ENCODE measurements around the gene SPIRE1. TPM values are rescaled to one million over a fixed set of nuclear protein-coding genes. Genes with fewer than 3 reads are reported as not detected.

SPIRE1 gene
- total RNA-seq, 2 donors from 2014 or later, result 14.2 to 17.2 TPM

- H3K27ac ChIP-seq (ENCODE audit: low read depth, low read length), result no peak overlapping the region
- Mint-ChIP-seq H3K4me1 (no peaks in the 10 kb centered on the region), H3K27me3 (ENCODE audit: insufficient read depth) (no peaks in the 10 kb centered on the region), H3K4me3 (no peak overlapping the region), H3K9me3 (no peaks in the 10 kb centered on the region), H3K36me3 (ENCODE audit: low read depth) (peaks cover 2% of the 10 kb centered on the region), H3K27ac (no peak overlapping the region)
- H3K4me1 ChIP-seq (ENCODE audit: control insufficient read depth, insufficient read depth, low read length), result no peaks in the 10 kb centered on the region
- H3K36me3 ChIP-seq (ENCODE audit: control insufficient read depth, insufficient read depth, low read length), result no peaks in the 10 kb centered on the region
- H3K4me3 ChIP-seq (ENCODE audit: low read length), result no peak overlapping the region
- no peak overlapping the region for H3K9ac ChIP-seq (ENCODE audit: extremely low read depth, low read length, poor library complexity, severe bottlenecking)
- H3K27me3 ChIP-seq (ENCODE audit: control insufficient read depth, insufficient read depth, low read length, poor library complexity, severe bottlenecking), result no peaks in the 10 kb centered on the region
- DNase-seq, result no peak
- no peaks in the 10 kb centered on the region for H3K9me3 ChIP-seq (ENCODE audit: control insufficient read depth, low read length)
- no peak for TF ChIP-seq CTCF (conservative IDR thresholded peaks at IDR 0.05)
- 60 to 87% methylated on average over 1 to 4 of the region's 5 CpGs for WGBS, 2 experiments (ENCODE audit: insufficient coverage in 1 of 2, insufficient read length in 1 of 2)
Observed at GRCh38 chr18:12621742-12622306, 36.1 kb downstream of the SPIRE1 start.

- Histone ChIP-seq H3K27ac (ENCODE audit: low read depth, low read length) (peak overlapping the region; percentile 91), H3K9me3 (ENCODE audit: control insufficient read depth, low read length) (no peaks in the 10 kb centered on the region), H3K36me3 (ENCODE audit: control insufficient read depth, insufficient read depth, low read length) (no peaks in the 10 kb centered on the region), H3K4me1 (ENCODE audit: control insufficient read depth, insufficient read depth, low read length) (no peaks in the 10 kb centered on the region), H3K4me3 (ENCODE audit: low read length) (no peak overlapping the region), H3K9ac (ENCODE audit: extremely low read depth, low read length, poor library complexity, severe bottlenecking) (no peak overlapping the region), H3K27me3 (ENCODE audit: control insufficient read depth, insufficient read depth, low read length, poor library complexity, severe bottlenecking) (no peaks in the 10 kb centered on the region)
- Mint-ChIP-seq H3K36me3 (ENCODE audit: low read depth) (no peaks in the 10 kb centered on the region), H3K27me3 (ENCODE audit: insufficient read depth) (no peaks in the 10 kb centered on the region), H3K9me3 (no peaks in the 10 kb centered on the region), H3K27ac (no peak overlapping the region), H3K4me3 (no peak overlapping the region), H3K4me1 (peaks cover 1% of the 10 kb centered on the region)
- no peak for TF ChIP-seq CTCF (conservative IDR thresholded peaks at IDR 0.05)
- no peak for DNase-seq
- 48 to 79% methylated on average over 2 of the region's 2 CpGs for WGBS, 2 experiments (ENCODE audit: insufficient coverage in 1 of 2, insufficient read length in 1 of 2)
Observed at GRCh38 chr18:12615748-12616147, 42.2 kb downstream of the SPIRE1 start.

- DNase-seq, result no peak
- no peaks in the 10 kb centered on the region for H3K36me3 Mint-ChIP-seq (ENCODE audit: low read depth)
- H3K4me3 Mint-ChIP-seq, result no peak overlapping the region
- peaks cover 42% of the 10 kb centered on the region for H3K4me1 Mint-ChIP-seq
- no CpG with 5 or more reads among the region's 1 CpG for WGBS, 2 experiments (ENCODE audit: insufficient coverage in 1 of 2, insufficient read length in 1 of 2)
- H3K27me3 ChIP-seq (ENCODE audit: control insufficient read depth, insufficient read depth, low read length, poor library complexity, severe bottlenecking), result no peaks in the 10 kb centered on the region
- H3K27ac ChIP-seq (ENCODE audit: low read depth, low read length), result no peak overlapping the region
- no peaks in the 10 kb centered on the region for H3K9me3 Mint-ChIP-seq
- no peaks in the 10 kb centered on the region for H3K9me3 ChIP-seq (ENCODE audit: control insufficient read depth, low read length)
- H3K27ac Mint-ChIP-seq, result no peak overlapping the region
- no peak for TF ChIP-seq CTCF (conservative IDR thresholded peaks at IDR 0.05)
- H3K9ac ChIP-seq (ENCODE audit: extremely low read depth, low read length, poor library complexity, severe bottlenecking), result no peak overlapping the region
- H3K27me3 Mint-ChIP-seq (ENCODE audit: insufficient read depth), result no peaks in the 10 kb centered on the region
- no peaks in the 10 kb centered on the region for H3K4me1 ChIP-seq (ENCODE audit: control insufficient read depth, insufficient read depth, low read length)
- H3K36me3 ChIP-seq (ENCODE audit: control insufficient read depth, insufficient read depth, low read length), result no peaks in the 10 kb centered on the region
- no peak overlapping the region for H3K4me3 ChIP-seq (ENCODE audit: low read length)
Observed at GRCh38 chr18:12608301-12608700, 49.6 kb downstream of the SPIRE1 start.

Measured in endodermal cell (in vitro differentiated cells).